ENCODE measurements around the gene YPEL1. TPM values are rescaled to one million over a fixed set of nuclear protein-coding genes. Genes with fewer than 3 reads are reported as not detected.
A peak's percentile ranks its signal among the peaks of the same experiment; 100 is the strongest.
"Not testable (repeated sequence)": the region's sequence is repeated elsewhere in the genome, so short reads cannot be mapped to it uniquely, and the experiment has no call there.

Gene YPEL1
- total RNA-seq, 2 donors from 2014 or later = 14.2 to 19.0 TPM

- no peak overlapping the region for H3K27ac Mint-ChIP-seq
- no peaks in the 10 kb centered on the region for H3K36me3 Mint-ChIP-seq
- no peak overlapping the region for H3K4me3 Mint-ChIP-seq
- no peak for ATAC-seq
- H3K27me3 Mint-ChIP-seq = no peaks in the 10 kb centered on the region
- peaks cover 20 to 27% of the 10 kb centered on the region in 2 donors for H3K4me1 Mint-ChIP-seq (ENCODE audit: low read depth in 2 of 2)
- no peaks in the 10 kb centered on the region for H3K9me3 Mint-ChIP-seq
- no peak for DNase-seq (ENCODE audit: low spot score)
These were observed 48.8 kb downstream of the YPEL1 start for GRCh38 chr22:21686634-21687393.

DNA sequence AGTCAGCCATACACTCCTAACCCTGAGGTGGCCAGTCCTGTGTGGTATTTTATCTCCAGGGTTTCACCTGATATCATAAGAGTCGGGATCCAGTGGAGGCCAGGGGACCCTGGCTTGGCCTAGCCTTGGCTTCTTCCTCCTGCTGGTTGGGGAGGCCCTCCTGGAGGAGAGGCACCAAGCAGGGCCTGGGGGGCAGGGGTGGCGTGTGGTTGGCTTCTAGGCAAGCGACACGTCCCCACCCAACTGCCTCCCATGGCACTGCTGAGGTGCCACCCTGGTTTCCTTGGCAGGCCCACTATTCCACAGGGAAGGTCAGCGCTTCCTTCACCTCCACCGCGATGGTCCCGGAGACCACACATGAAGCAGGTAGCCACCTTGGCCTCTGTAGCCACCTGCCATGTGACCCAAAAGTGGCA lies 49.4 kb downstream of the YPEL1 start:
- no peak for DNase-seq (ENCODE audit: low spot score)
- ATAC-seq = no peak
- Mint-ChIP-seq H3K4me3 (no peak overlapping the region), H3K27ac (no peak overlapping the region), H3K27me3 (no peaks in the 10 kb centered on the region), H3K4me1 (ENCODE audit: low read depth in 2 of 2) (peaks cover 20 to 30% of the 10 kb centered on the region in 2 donors), H3K9me3 (no peaks in the 10 kb centered on the region), H3K36me3 (no peaks in the 10 kb centered on the region)

GRCh38 chr22:21685164-21685513 lies 50.5 kb downstream of the YPEL1 start:
- DNase-seq (ENCODE audit: low spot score) = no peak
- Mint-ChIP-seq H3K27me3 (no peaks in the 10 kb centered on the region), H3K9me3 (no peaks in the 10 kb centered on the region), H3K36me3 (no peaks in the 10 kb centered on the region), H3K4me1 (ENCODE audit: low read depth in 2 of 2) (peaks cover 18 to 28% of the 10 kb centered on the region in 2 donors), H3K27ac (no peak overlapping the region), H3K4me3 (no peak overlapping the region)
- no peak for ATAC-seq

DNA sequence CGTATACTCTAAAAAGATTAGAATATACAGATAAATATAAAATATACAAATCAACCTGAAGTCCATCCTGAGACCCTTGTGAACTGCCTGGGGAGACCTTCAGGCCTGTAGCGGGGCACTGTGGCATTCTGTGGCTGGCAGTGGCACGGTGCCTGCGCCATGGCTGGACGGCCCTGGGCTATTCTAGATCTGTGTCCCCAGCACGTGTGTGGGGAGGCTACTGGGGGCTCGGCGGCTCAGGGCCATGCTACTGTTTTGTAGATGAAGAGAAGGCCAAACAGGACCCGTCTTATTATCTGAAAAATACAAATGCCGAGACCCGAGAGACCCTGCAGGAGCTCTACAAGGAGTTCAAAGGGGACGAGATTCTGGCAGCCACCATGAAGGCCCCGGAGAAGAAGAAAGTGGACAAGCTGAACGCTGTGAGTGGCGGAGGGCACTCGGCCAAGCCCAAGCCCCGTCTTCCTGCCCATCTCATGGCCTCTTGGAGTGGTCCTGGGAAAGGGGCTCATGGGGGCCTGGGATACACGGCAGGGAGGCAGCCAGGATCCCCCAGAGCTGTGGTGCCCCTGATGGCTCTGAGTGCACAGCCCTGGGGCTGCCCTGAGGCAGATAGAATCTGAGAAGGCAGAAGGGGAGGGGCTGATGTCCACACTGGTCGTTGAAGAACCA lies 51.0 kb downstream of the YPEL1 start:
- Mint-ChIP-seq H3K27me3 (no peaks in the 10 kb centered on the region), H3K36me3 (no peaks in the 10 kb centered on the region), H3K4me3 (no peak overlapping the region), H3K4me1 (ENCODE audit: low read depth in 2 of 2) (peaks cover 15 to 24% of the 10 kb centered on the region in 2 donors), H3K9me3 (no peaks in the 10 kb centered on the region), H3K27ac (no peak overlapping the region)
- ATAC-seq (no peak), DNase-seq (ENCODE audit: low spot score) (no peak)

GRCh38 chr22:21683401-21683811 lies 52.2 kb downstream of the YPEL1 start:
- Mint-ChIP-seq H3K36me3 (no peaks in the 10 kb centered on the region), H3K4me1 (ENCODE audit: low read depth in 2 of 2) (peaks cover 5 to 20% of the 10 kb centered on the region in 2 donors), H3K4me3 (no peak overlapping the region), H3K9me3 (no peaks in the 10 kb centered on the region), H3K27me3 (no peaks in the 10 kb centered on the region), H3K27ac (no peak overlapping the region)
- ATAC-seq (no peak), DNase-seq (ENCODE audit: low spot score) (no peak)

GRCh38 chr22:21682385-21683175 lies 53.0 kb downstream of the YPEL1 start:
- no peaks in the 10 kb centered on the region for H3K9me3 Mint-ChIP-seq
- no peak overlapping the region for H3K4me3 Mint-ChIP-seq
- no peaks in the 10 kb centered on the region for H3K36me3 Mint-ChIP-seq
- ATAC-seq (no peak), DNase-seq (ENCODE audit: low spot score) (no peak)
- peaks cover 5 to 26% of the 10 kb centered on the region in 2 donors for H3K4me1 Mint-ChIP-seq (ENCODE audit: low read depth in 2 of 2)
- no peak overlapping the region for H3K27ac Mint-ChIP-seq
- no peaks in the 10 kb centered on the region for H3K27me3 Mint-ChIP-seq

DNA sequence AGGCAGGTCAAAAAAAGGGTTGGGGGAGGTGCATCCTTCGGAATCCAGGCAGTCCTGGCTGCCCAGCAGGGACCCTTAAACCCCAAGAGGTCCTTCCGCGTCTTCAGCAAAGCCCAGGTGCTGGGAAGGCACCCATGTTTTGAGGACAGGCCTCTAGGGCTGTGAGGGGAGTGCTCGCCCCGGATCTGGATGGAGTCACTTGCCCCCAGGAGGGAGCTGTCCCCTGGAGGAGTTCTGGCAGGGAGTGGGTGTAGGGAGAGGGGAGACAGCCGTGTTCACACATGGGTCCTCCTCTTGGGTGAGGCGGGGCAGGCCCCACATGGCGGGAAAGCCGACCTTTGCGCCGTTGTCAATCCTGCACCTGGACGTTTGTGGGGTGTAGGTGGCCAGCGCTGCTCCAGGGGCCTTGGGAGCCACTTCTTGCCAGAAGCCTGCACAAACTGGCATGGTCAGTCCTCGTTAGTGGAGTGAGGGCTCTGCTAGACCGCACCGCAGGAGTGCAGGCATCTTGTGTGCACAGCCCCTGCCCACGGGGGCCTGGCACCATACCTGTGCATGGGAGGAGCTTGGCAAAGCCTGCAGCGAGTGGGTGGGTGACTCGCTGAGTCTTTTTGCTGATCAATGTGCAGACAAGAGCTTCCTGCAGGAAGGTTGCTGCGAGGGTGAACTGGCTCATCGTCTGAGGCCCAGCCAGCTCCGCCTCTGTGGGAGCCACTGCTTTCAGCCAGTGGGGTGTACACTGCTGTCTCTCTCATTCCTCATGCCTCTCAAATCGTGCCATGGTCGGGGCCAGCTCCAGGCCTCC lies 53.8 kb downstream of the YPEL1 start:
- no peaks in the 10 kb centered on the region for H3K27me3 Mint-ChIP-seq
- peaks cover 5 to 29% of the 10 kb centered on the region in 2 donors for H3K4me1 Mint-ChIP-seq (ENCODE audit: low read depth in 2 of 2)
- no peak for ATAC-seq
- no peak overlapping the region for H3K4me3 Mint-ChIP-seq
- peak overlapping the region in 1 of 2 donors; percentile 83 for H3K27ac Mint-ChIP-seq
- H3K36me3 Mint-ChIP-seq = no peaks in the 10 kb centered on the region
- no peak for DNase-seq (ENCODE audit: low spot score)
- no peaks in the 10 kb centered on the region for H3K9me3 Mint-ChIP-seq

DNA sequence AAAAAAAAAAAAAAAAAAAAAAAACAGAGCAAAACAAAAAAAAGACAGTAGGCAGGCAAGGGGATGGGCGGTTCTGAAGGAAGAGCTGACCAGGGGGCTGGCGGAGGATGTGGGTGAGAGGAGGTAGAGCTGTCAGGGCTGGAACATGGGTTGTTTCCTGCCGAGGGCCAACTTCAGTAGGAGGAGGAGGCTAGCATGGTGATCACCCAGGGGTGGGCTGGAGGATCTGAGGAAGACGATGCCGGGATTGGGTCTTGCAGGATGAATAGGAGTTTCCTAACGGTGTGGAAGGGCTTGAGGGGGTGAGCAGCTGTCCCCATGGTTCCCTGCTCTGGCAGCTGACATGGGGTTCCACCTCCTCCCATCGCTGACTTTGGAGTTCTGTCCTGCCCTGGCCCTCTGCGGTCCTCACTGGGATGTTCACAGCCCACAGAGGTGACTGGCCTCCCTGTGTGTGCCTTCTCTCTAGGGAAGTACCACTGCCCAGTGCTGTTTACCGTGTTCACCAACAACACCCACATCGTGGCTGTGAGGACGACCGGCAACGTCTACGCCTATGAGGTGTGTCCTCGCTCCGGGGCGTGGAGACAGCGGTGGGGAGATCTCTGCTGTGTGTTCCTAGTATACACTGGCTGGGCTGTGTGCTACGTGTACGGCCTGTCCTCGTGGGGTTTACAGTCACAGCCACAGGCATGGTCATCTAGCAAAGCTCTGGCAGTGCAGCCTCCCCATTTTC lies 54.6 kb downstream of the YPEL1 start:
- Mint-ChIP-seq H3K36me3 (no peaks in the 10 kb centered on the region), H3K27me3 (no peaks in the 10 kb centered on the region), H3K4me3 (peak overlapping the region; percentile 52), H3K4me1 (ENCODE audit: low read depth in 2 of 2) (peaks cover 5 to 29% of the 10 kb centered on the region in 2 donors), H3K27ac (peak overlapping the region; percentile 57 to 83), H3K9me3 (no peaks in the 10 kb centered on the region)
- DNase-seq (ENCODE audit: low spot score) (no peak), ATAC-seq (peak; percentile 65 to 83)

DNA sequence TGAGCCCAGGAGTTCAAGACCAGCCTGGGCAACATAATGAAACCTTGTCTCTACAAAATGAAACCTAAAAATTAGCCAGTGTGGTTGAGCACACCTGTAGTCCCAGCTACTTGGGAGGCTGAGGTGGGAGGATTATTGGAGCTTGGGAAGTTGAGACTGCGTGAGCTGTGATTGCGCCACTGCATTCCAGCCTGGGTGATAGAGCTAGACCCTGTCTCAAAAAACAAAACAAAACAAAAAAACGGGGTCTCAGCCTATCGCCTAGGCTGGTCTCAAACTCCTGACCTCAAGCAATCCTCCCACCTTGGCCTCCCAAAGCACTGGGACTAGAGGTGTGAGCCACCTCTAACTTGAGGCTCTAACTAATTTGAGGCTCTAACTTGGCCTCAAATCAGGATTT lies 56.2 kb downstream of the YPEL1 start:
- no peaks in the 10 kb centered on the region for H3K36me3 Mint-ChIP-seq
- H3K27me3 Mint-ChIP-seq = no peaks in the 10 kb centered on the region

DNA sequence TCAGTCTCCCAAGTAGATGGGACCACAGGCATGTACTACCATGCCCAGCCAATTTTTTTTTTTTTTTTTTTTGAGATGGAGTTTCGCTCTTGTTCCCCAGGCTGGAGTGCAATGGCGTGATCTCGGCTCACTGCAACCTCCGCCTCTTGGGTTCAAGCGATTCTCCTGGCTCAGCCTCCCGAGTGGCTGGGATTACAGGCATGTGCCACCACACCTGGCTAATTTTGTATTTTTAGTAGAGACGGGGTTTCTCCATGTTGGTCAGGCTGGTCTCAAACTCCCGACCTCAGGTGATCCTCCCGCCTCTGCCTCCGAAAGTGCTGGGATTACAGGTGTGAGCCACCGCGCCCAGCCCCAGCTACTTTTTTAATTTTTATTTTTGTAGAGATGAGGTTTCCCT lies 56.8 kb downstream of the YPEL1 start:
- not testable (repeated sequence) for H3K9me3 Mint-ChIP-seq; H3K4me3 Mint-ChIP-seq; H3K27ac Mint-ChIP-seq; ATAC-seq; H3K27me3 Mint-ChIP-seq; H3K36me3 Mint-ChIP-seq; DNase-seq (ENCODE audit: low spot score)
- H3K4me1 Mint-ChIP-seq (ENCODE audit: low read depth in 2 of 2) = peaks cover 5 to 32% of the 10 kb centered on the region in 2 donors

More for the DNA sequence above, 56.2 kb downstream of the YPEL1 start:
- ATAC-seq (no peak), DNase-seq (ENCODE audit: low spot score) (no peak)
- Mint-ChIP-seq H3K4me3 (no peak overlapping the region), H3K4me1 (ENCODE audit: low read depth in 2 of 2) (peaks cover 5 to 32% of the 10 kb centered on the region in 2 donors), H3K27ac (no peak overlapping the region), H3K9me3 (no peaks in the 10 kb centered on the region)

DNA sequence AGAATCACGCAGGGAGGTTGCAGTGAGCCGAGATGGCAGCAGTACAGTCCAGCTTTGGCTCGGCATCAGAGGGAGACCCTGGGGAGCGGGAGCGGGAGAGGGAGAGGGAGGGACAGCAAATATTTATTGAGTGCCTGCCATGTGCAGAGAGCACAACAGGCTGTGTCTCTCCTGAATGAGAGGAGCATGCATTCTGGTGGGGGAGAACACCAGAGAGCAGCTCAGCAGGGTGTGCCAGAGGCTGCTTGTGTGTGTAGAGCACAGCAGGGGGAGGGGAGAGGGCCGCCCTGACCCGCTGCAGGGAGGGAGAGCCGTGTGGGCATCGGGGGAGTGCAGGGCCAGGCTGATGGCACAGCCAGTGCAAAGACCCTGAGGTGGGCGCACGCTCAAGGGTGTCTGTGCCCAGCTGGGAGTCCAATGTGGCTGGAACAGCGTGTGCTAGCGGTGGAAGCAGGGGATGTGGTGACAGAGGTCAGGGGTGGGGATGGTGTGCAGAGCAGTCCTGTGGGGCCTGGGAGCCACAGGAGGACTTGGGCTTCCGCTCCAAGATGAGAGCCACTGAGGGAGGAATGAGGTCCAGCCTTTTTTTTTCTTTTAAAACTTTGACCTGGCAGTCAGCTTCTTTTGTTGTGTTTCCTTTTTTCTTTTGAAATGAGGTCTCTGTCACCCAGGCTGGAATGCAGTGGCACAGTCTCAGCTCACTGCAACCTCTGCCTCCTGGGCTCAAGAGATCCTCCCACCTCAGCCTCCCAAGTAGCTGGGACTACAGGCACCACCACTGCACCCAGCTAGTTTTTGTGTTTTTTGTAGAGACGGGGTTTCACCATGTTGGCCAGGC lies 57.8 kb downstream of the YPEL1 start:
- no peaks in the 10 kb centered on the region for H3K27me3 Mint-ChIP-seq
- no peak overlapping the region for H3K4me3 Mint-ChIP-seq
- ATAC-seq (no peak), DNase-seq (ENCODE audit: low spot score) (no peak)
- no peaks in the 10 kb centered on the region for H3K9me3 Mint-ChIP-seq
- no peaks in the 10 kb centered on the region for H3K36me3 Mint-ChIP-seq
- peaks cover 5 to 37% of the 10 kb centered on the region in 2 donors for H3K4me1 Mint-ChIP-seq (ENCODE audit: low read depth in 2 of 2)
- no peak overlapping the region for H3K27ac Mint-ChIP-seq

- H3K36me3 Mint-ChIP-seq = no peaks in the 10 kb centered on the region
- no peak overlapping the region for H3K27ac Mint-ChIP-seq
- no peak overlapping the region for H3K4me3 Mint-ChIP-seq
- H3K27me3 Mint-ChIP-seq = no peaks in the 10 kb centered on the region
- no peak for ATAC-seq
- H3K9me3 Mint-ChIP-seq = no peaks in the 10 kb centered on the region
- H3K4me1 Mint-ChIP-seq (ENCODE audit: low read depth in 2 of 2) = peaks cover 3 to 26% of the 10 kb centered on the region in 2 donors
- DNase-seq (ENCODE audit: low spot score) = no peak
These were observed 60.9 kb downstream of the YPEL1 start for GRCh38 chr22:21674638-21675245.
